Keratinocyte (primary cell): ENCODE measurements around the gene TIMM50.

Experiments used
- EZH2 ChIP-seq: IDR thresholded peaks from one replicate; pipeline ENCODE4 v1.6.1; 2012; ENCODE audit warnings: inconsistent platforms, mild to moderate bottlenecking, low read length, moderate library complexity
- TF ChIP-seq, protein P1 (sequence below), 3 experiments: IDR thresholded peaks in 1 of 3; conservative IDR thresholded peaks in 1 of 3; optimal IDR thresholded peaks in 1 of 3; 2 replicates in 2 of 3; 3 replicates in 1 of 3; pipeline versions ENCODE3 to v1.5.1; 2011; ENCODE audit warnings: low read length in 3 of 3, mild to moderate bottlenecking in 3 of 3, moderate library complexity in 2 of 3, control low read depth in 1 of 3, inconsistent platforms in 1 of 3; ENCODE audit not compliant: insufficient read depth in 2 of 3; ENCODE audit errors: extremely low read depth in 1 of 3

DNA sequence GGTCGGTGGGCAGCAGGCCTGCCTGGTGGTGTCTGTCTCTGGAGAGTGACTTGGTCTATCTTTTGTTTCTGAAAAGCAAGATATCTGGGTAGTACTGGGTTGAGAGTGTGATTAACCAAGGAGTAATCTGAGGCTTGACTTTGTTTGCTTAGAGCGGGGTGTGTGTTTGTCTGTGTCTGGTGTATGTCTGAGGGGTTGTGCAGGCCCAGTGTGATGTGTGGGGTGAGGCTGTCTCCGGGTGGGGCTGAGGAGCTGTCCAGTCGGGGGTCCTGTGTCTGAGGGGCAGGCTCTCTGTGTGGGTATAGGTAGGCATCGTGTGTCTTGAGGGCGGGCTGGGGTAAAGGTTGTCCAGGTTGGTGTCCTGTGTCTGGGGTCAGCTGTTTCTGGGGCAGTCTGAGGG lies 11.1 kb upstream of the TIMM50 start:
- no peak for TF ChIP-seq EZH2
- TF ChIP-seq, protein P1, sequence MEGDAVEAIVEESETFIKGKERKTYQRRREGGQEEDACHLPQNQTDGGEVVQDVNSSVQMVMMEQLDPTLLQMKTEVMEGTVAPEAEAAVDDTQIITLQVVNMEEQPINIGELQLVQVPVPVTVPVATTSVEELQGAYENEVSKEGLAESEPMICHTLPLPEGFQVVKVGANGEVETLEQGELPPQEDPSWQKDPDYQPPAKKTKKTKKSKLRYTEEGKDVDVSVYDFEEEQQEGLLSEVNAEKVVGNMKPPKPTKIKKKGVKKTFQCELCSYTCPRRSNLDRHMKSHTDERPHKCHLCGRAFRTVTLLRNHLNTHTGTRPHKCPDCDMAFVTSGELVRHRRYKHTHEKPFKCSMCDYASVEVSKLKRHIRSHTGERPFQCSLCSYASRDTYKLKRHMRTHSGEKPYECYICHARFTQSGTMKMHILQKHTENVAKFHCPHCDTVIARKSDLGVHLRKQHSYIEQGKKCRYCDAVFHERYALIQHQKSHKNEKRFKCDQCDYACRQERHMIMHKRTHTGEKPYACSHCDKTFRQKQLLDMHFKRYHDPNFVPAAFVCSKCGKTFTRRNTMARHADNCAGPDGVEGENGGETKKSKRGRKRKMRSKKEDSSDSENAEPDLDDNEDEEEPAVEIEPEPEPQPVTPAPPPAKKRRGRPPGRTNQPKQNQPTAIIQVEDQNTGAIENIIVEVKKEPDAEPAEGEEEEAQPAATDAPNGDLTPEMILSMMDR (optimal IDR thresholded peaks at IDR 0.05 in 1 of 3, IDR thresholded peaks at IDR 0.05 in 1 of 3, conservative IDR thresholded peaks at IDR 0.05 in 1 of 3; ENCODE audit: extremely low read depth in 1 of 3, insufficient read depth in 2 of 3, low read length in 3 of 3), result no peak
